DND-41 (cell line): ENCODE results near the gene ADGRA3.

Experiments used
- ATAC-seq: fragments of 200-7000 bp; cut with Tn5 transposase; 3 replicates; pipeline ENCODE4 v1.9.1; 2021; ENCODE audit warnings: low read depth; ENCODE audit not compliant: insufficient read depth
- DNase-seq: peaks from one replicate; pipeline ENCODE4 v3.0.0-alpha.2; 2020
- H2AFZ ChIP-seq: 2 replicates; pipeline ENCODE4 v1.6.0; 2012; ENCODE audit warnings: low read depth, low read length
- H3K27ac ChIP-seq: 2 replicates; pipeline ENCODE4 v1.5.1; 2012; ENCODE audit warnings: low read length, inconsistent platforms
- H3K27me3 ChIP-seq: fragments of 200-600 bp; sonication (generic); 2 replicates; pipeline ENCODE4 v1.6.0; 2012; ENCODE audit warnings: low read length, mild to moderate bottlenecking, inconsistent platforms; ENCODE audit not compliant: insufficient read depth, poor library complexity
- H3K36me3 ChIP-seq: 2 replicates; pipeline ENCODE4 v1.5.1; 2012; ENCODE audit warnings: low read length, inconsistent platforms; ENCODE audit not compliant: insufficient read depth
- H3K4me1 ChIP-seq: 2 replicates; pipeline ENCODE4 v1.5.1; 2012; ENCODE audit warnings: mild to moderate bottlenecking, low read length; ENCODE audit not compliant: insufficient read depth
- H3K4me2 ChIP-seq: 2 replicates; pipeline ENCODE4 v1.6.0; 2012; ENCODE audit warnings: mild to moderate bottlenecking, moderate library complexity, low read length, inconsistent platforms; ENCODE audit not compliant: insufficient read depth
- H3K4me3 ChIP-seq, 2 experiments: fragments of 200-600 bp in 1 of 2; shearing (Covaris generic) in 1 of 2; 2 replicates each; pipeline ENCODE4 v1.5.1; 2012 to 2016; ENCODE audit warnings: inconsistent platforms in 2 of 2, low read length in 2 of 2, mild to moderate bottlenecking in 2 of 2, low read depth in 1 of 2, moderate library complexity in 1 of 2
- H3K79me2 ChIP-seq: 2 replicates; pipeline ENCODE4 v1.6.0; 2012; ENCODE audit warnings: low read length, inconsistent platforms; ENCODE audit not compliant: insufficient read depth
- H3K9ac ChIP-seq: 2 replicates; pipeline ENCODE4 v1.6.0; 2012; ENCODE audit warnings: low read depth, mild to moderate bottlenecking, inconsistent platforms, low read length, moderate library complexity
- H3K9me3 ChIP-seq: 2 replicates; pipeline ENCODE4 v1.5.1; 2012; ENCODE audit warnings: low read length, moderate library complexity, mild to moderate bottlenecking, inconsistent platforms; ENCODE audit not compliant: insufficient read depth, severe bottlenecking
- H4K20me1 ChIP-seq: 2 replicates; pipeline ENCODE4 v1.6.0; 2012; ENCODE audit warnings: low read length; ENCODE audit not compliant: insufficient read depth
- EZH2 ChIP-seq: IDR thresholded peaks from 3 replicates; pipeline ENCODE4 v1.6.1; 2012; ENCODE audit warnings: borderline replicate concordance, low read depth, mild to moderate bottlenecking, moderate library complexity, low read length, inconsistent platforms; ENCODE audit not compliant: severe bottlenecking
- TF ChIP-seq, protein P1 (sequence below): IDR thresholded peaks from 2 replicates; pipeline ENCODE4 v1.5.1; 2012; ENCODE audit warnings: borderline replicate concordance, low read length, moderate library complexity, mild to moderate bottlenecking; ENCODE audit not compliant: poor library complexity, severe bottlenecking; ENCODE audit errors: extremely low read depth

ADGRA3 gene

DNA sequence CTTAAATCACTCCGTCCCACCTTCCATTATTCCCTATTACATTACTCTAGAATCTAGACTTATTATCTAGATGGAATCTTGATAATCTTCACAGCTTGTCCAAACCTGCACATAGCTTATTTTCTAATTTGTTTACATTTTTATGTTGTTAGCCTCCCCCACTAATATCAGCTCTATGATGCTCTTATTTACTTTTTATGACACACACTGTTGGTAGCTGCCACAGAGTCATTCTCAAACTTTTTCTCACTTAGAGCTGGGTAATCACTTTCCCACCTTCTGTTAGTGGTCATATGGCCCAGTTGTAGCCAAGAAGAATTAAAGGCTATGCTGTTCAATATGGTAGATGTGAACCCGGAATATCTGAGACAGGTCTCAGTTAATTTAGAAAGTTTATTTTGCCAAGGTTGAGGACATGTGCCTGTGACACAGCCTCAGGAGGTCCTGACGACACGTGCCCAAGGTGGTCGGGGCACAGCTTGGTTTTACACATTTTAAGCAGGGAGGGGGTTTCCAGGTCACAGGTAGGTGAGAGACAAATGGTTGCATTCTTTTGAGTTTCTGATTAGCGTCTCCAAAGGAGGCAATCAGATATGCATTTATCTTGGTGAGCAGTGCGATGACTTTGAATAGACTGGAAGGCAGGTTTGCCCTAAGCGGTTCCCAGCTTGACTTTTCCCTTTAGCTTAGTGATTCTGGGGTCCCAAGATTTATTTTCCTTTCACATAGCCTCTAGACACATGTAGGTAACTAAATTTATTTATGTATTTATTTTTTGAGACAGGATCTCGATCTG is 7.0 kb upstream of the ADGRA3 start:
- no peak for TF ChIP-seq EZH2
- TF ChIP-seq, protein P1, sequence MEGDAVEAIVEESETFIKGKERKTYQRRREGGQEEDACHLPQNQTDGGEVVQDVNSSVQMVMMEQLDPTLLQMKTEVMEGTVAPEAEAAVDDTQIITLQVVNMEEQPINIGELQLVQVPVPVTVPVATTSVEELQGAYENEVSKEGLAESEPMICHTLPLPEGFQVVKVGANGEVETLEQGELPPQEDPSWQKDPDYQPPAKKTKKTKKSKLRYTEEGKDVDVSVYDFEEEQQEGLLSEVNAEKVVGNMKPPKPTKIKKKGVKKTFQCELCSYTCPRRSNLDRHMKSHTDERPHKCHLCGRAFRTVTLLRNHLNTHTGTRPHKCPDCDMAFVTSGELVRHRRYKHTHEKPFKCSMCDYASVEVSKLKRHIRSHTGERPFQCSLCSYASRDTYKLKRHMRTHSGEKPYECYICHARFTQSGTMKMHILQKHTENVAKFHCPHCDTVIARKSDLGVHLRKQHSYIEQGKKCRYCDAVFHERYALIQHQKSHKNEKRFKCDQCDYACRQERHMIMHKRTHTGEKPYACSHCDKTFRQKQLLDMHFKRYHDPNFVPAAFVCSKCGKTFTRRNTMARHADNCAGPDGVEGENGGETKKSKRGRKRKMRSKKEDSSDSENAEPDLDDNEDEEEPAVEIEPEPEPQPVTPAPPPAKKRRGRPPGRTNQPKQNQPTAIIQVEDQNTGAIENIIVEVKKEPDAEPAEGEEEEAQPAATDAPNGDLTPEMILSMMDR, result no peak
- H3K36me3 ChIP-seq, result no peaks in the 10 kb centered on the region

DNA sequence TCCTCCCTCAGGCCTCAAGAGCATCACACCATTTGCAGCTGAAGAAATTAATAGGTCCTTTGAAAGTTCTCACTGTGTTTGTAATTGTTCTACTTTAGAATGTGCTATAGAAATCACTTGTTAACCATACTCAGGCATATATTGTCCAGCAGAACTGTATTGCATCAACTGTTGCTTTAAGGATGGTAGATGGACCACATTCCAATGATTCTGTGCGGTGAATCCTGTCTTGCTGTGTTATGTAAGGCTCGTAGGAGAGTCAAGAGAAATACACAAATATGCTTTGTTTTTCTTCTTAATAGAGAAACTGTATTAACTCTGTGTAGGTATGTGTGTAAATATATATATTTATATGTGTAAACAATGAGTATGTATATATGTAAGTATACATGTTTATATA is 6.3 kb upstream of the ADGRA3 start:
- Histone ChIP-seq H4K20me1 (no peaks in the 10 kb centered on the region), H3K4me2 (no peak overlapping the region), H3K4me1 (no peaks in the 10 kb centered on the region), H3K4me3 (no peak overlapping the region), H3K27ac (no peak overlapping the region), H3K9ac (no peak overlapping the region), H3K9me3 (no peaks in the 10 kb centered on the region), H3K36me3 (no peaks in the 10 kb centered on the region), H3K79me2 (no peaks in the 10 kb centered on the region), H3K27me3 (no peaks in the 10 kb centered on the region), H2AFZ (no peak overlapping the region)
- ATAC-seq, result no peak
- no peak for DNase-seq
- no peak for TF ChIP-seq EZH2
- TF ChIP-seq, protein P1, result no peak

More for the DNA sequence above, 7.0 kb upstream of the ADGRA3 start:
- H3K9me3 ChIP-seq, result no peaks in the 10 kb centered on the region
- H2AFZ ChIP-seq, result no peak overlapping the region
- no peak overlapping the region for H3K9ac ChIP-seq
- no peaks in the 10 kb centered on the region for H3K4me1 ChIP-seq
- H3K4me3 ChIP-seq, result no peak overlapping the region
- no peaks in the 10 kb centered on the region for H4K20me1 ChIP-seq
- H3K79me2 ChIP-seq, result no peaks in the 10 kb centered on the region
- no peak overlapping the region for H3K27ac ChIP-seq
- no peaks in the 10 kb centered on the region for H3K27me3 ChIP-seq
- no peak overlapping the region for H3K4me2 ChIP-seq
- DNase-seq (no peak), ATAC-seq (no peak)

DNA sequence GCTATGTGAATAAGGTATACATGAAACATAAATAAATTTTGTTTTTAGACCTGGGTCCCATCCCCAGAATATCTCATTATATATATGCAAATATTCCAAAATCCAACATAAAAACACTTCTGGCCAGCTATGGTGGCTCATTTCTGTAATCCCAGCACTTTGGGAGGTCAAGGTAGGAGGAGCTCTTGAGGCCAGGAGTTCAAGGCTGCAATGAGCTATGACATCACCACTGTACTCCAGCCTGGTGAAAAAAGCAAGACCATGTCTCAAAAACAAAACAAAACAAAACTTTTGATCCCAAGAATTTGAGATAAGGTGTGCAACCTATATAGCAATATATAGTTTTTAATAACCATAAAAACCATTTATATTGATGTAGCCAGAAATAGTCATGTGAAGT is 5.4 kb upstream of the ADGRA3 start:
- Histone ChIP-seq H3K36me3 (no peaks in the 10 kb centered on the region), H3K4me2 (no peak overlapping the region), H3K9ac (no peak overlapping the region), H2AFZ (no peak overlapping the region), H3K4me1 (peaks cover 3% of the 10 kb centered on the region; the same call in 1 of the 2 replicates), H3K27me3 (no peaks in the 10 kb centered on the region), H3K4me3 (no peak overlapping the region), H3K9me3 (no peaks in the 10 kb centered on the region), H3K27ac (no peak overlapping the region), H4K20me1 (no peaks in the 10 kb centered on the region), H3K79me2 (no peaks in the 10 kb centered on the region)
- TF ChIP-seq, protein P1, result no peak
- TF ChIP-seq EZH2, result no peak
- DNase-seq (no peak), ATAC-seq (no peak)
